RWPE1 (cell line): ENCODE data around the gene EYA2.
"Not testable (repeated sequence)": the region's sequence is repeated elsewhere in the genome, so short reads cannot be mapped to it uniquely, and the experiment has no call there.

Experiments used
- CTCF ChIA-PET: fragments of 350-600 bp; sonication (Branson Sonifier 250); formaldehyde crosslinking; extraction: SDS; loops from one replicate; lab custom pipeline; 2021; lab: Yijun Ruan, JAX
- POLR2A ChIA-PET: fragments of 400-600 bp; formaldehyde crosslinking; extraction: SDS; loops from one replicate; lab custom pipeline; 2020; ENCODE audit warnings: antibody characterized with exemption; ENCODE audit not compliant: low non-redundant PET; lab: Yijun Ruan, JAX
- DNase-seq: peaks from one replicate; pipeline ENCODE4 v3.0.0; 2012; ENCODE audit warnings: low spot score
- H3K27ac ChIP-seq: fragments of 450-650 bp; 2 replicates; pipeline ENCODE4 v1.5.1; 2017
- TF ChIP-seq, protein P1 (sequence below): fragments of 450-650 bp; conservative IDR thresholded peaks from 2 replicates; pipeline ENCODE4 v1.5.1; 2017; ENCODE audit warnings: low read depth, mild to moderate bottlenecking

Gene EYA2

DNA sequence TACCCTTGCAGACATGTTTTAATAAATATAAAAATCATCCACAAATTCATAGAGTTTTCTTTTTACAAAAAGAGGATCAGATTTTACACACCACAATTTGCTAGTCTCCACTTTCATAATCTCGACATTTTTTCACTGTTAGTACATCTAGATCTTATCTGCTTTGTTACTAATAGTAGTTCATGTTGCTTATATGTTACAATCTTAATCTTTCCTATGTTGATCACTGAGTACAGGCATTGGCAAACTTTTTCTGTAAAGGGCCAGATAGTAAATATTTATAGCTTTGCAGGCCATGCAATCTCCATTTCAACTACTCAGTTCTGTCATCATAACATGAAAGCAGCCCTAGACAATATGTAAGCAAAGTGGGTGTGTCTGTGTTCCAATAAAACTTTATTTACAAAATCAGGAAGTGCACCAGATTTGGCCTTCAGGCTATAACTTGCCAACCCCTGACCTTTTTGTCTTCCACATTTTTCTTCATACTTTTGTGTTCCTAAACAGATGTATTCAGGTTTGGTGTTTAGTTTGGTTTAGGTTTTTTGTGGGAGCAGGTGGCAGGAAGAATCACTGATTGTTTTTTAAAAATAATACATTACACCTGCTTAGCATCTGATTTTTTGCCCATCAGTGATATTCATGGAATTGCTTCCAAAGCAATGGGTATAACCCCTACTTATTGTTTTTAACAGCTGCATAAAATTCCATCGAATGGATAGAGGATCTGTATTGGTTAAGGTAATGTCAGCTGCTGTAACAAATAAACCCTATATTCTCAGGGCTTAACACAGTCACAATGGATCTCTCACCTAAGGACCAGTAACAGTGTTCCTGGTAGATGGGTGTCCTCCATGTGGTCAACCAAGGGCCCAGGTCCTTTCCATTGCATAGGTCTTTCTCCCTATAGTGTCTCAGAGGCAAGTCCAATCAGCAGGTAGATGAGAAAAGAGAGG lies 61.2 kb downstream of the EYA2 start:
- TF ChIP-seq, protein P1, sequence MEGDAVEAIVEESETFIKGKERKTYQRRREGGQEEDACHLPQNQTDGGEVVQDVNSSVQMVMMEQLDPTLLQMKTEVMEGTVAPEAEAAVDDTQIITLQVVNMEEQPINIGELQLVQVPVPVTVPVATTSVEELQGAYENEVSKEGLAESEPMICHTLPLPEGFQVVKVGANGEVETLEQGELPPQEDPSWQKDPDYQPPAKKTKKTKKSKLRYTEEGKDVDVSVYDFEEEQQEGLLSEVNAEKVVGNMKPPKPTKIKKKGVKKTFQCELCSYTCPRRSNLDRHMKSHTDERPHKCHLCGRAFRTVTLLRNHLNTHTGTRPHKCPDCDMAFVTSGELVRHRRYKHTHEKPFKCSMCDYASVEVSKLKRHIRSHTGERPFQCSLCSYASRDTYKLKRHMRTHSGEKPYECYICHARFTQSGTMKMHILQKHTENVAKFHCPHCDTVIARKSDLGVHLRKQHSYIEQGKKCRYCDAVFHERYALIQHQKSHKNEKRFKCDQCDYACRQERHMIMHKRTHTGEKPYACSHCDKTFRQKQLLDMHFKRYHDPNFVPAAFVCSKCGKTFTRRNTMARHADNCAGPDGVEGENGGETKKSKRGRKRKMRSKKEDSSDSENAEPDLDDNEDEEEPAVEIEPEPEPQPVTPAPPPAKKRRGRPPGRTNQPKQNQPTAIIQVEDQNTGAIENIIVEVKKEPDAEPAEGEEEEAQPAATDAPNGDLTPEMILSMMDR = no peak
- DNase-seq = no peak
- H3K27ac ChIP-seq = no peak overlapping the region
- CTCF ChIA-PET = interaction anchor here (0.7 kb wide), 1 partner anchor 143 kb away, joined by 3 read pairs; no protein-coding TSS in a partner anchor
- POLR2A ChIA-PET = interaction anchor here (0.7 kb wide), 1 partner anchor 34 kb away, joined by 4 read pairs; no protein-coding TSS in a partner anchor

DNA sequence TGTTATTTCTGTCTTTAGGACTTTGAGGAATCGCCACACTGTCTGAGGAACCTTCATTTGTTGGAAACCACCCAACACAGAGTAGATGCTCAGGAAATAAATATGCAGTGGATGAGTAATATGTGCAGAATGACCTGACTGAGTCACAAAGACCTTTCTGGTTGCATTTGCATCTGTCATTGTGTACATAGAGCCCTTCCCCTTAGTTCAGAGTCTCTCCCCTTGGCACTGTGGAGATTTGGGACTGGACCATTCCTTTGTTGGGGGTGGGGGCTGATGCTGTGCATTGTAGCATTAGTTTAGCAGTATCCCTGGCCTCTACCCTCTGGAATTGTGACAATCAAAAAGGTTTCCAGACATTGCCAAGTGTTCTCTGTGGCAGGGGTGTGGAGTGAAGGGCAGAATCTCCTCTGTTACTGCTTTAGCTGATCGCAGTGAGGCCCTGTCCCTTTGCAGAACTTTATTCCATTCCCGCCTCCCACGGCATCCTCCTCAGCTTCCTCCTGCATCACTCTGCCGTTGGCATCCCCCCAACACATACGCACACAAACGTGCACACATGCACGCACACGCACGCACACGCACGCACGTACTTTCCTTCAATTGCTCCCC lies 64.5 kb downstream of the EYA2 start:
- POLR2A ChIA-PET = interaction anchor here (0.6 kb wide), 1 partner anchor 285 kb away, joined by 3 read pairs; no protein-coding TSS in a partner anchor
- DNase-seq = peak; percentile 95
- TF ChIP-seq, protein P1 = no peak
- peak overlapping the region; percentile 37 for H3K27ac ChIP-seq
- CTCF ChIA-PET = interaction anchor here (1.1 to 1.2 kb wide), 2 partner anchors 10 to 12 kb away, joined by 3 to 5 read pairs; no protein-coding TSS in a partner anchor

DNA sequence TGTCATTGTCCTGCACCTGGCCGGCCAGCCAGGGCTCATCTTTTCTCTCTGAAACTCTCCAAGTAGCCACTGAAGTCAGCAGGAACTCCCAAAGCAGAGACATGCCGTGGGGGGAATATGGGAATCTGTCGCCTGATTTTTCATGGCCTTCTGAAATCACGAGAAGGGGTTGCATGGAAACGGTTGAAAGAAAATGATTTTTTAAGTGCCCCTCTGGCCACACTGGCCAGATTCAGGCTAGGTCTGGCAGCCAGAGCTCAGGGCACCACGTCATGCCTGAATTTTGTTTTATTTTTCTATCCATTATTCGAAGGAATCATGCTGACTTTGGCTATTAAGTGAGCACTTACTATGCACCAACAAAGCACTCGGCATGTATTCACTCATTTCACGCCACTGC lies 65.2 kb downstream of the EYA2 start:
- TF ChIP-seq, protein P1 = no peak
- DNase-seq = no peak
- POLR2A ChIA-PET = interaction anchor here (0.6 kb wide), 1 partner anchor 286 kb away, joined by 3 read pairs; no protein-coding TSS in a partner anchor
- CTCF ChIA-PET = interaction anchor here (1.1 to 1.2 kb wide), 3 partner anchors 10 to 60 kb away, joined by 3 to 5 read pairs (median 3); no protein-coding TSS in a partner anchor
- peak overlapping the region; percentile 37 for H3K27ac ChIP-seq

DNA sequence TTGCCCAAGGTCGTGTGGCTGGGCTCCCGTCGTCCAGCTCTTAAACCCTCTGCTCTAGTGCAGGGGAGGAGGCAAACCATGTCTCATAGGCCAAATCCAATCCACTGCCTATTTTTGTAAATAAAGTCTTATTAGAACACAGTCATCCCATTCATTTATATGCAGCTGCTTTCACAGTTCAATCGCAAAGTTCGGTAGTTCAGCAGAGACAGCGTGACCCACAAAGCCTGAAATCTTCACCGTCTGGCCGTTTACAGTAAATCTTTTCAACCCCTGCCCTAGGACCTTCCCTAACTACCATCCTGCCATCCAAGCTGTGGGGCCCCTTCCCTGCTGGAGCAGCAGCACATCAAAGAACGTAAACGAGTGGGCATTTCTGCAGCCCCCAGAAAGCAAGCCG lies 65.9 kb downstream of the EYA2 start:
- DNase-seq = no peak
- ChIA-PET CTCF (interaction anchor here (1.1 to 1.2 kb wide), 2 partner anchors 11 to 59 kb away, joined by 3 read pairs; no protein-coding TSS in a partner anchor), POLR2A (no interaction called here)
- no peak overlapping the region for H3K27ac ChIP-seq
- TF ChIP-seq, protein P1 = no peak

DNA sequence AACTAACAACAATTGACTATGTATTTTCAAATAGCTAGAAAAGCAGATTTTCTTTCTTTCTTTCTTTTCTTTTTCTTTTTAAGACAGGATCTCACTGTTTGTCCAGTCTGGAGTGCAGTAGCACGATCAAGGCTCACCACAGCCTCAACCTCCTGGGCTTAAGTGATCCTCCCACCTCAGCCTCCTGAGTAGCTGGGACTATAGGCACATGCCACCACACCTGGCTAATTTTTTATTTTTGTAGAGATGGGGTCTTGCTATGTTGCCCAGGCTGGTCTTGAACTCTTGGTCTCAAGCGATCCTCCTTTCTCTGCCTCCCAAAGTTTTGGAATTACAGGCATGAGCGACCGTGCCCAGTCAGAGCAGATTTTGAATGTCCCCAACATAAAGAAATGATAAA lies 67.3 kb downstream of the EYA2 start:
- H3K27ac ChIP-seq, CTCF ChIA-PET, POLR2A ChIA-PET, DNase-seq: not testable (repeated sequence)

DNA sequence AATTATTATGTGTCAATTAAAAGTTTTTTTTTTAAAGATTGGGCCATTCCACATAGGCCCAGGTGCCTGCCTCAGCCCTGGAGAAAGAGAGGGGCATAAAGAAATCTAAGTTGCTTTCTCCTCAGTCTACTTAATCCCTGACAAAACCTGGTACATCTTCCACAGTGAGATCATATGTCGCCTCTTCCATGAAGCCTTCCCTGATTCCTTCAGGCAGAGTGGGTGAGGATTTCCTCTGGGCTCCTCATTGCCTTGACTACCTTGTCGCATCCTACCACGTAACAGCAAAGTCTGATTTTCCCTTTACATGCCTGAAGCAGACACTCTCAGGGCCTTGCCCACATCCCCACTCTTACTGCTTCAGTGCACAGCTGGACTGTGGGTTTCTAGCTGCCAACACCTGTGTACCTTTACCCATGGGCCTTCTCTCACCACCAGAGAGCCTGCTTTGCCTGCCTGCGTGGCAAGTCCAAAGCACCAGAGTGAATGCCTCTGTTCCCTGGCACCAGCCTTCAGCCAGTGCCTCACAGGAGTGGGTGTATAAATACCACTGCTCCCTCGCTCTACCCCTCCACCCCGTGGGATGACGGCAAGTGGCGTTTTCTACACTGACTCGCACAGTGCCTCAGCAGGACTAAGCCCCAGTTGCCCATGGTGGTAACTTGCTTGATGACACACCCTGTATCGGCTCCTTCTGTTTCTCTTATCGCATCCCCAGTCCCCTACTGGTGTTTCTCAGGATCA lies 68.0 kb downstream of the EYA2 start:
- H3K27ac ChIP-seq = no peak overlapping the region
- CTCF ChIA-PET = no interaction called here
- DNase-seq = no peak
- TF ChIP-seq, protein P1 = no peak
- POLR2A ChIA-PET = no interaction called here
